K562 (cell line): Measurements from ENCODE around the gene AMDHD1. TPM values are rescaled to one million over a fixed set of nuclear protein-coding genes. Genes with fewer than 3 reads are reported as not detected.

Source experiments
- ATAC-seq: fragments of 200-7000 bp; cut with Tn5 transposase; 3 replicates; pipeline ENCODE4 v1.9.1; 2020; ENCODE audit warnings: moderate library complexity
- BruUV-seq: library from RNA; stranded (reverse); fragments of 400-500 nt; replicated peaks from 2 replicates; lab custom pipeline; 2021; lab: Mats Ljungman, UMichigan
- CTCF ChIA-PET: fragments of 300-600 bp; formaldehyde crosslinking; extraction: SDS; loops from one replicate; lab custom pipeline; 2021; ENCODE audit warnings: low intra/inter-chr PET ratio; lab: Yijun Ruan, JAX
- POLR2A ChIA-PET: fragments of 300-600, 350-650 bp; sonication (Branson Sonifier 250); formaldehyde crosslinking; extraction: SDS; loops from one replicate; lab custom pipeline; 2021; ENCODE audit warnings: antibody characterized with exemption, inconsistent platforms; lab: Yijun Ruan, JAX
- DNase-seq, 4 experiments: peaks; one replicate each; pipeline versions ENCODE4 v3.0.0 to v3.0.0-alpha.2; 2011 to 2018; ENCODE audit warnings: low spot score in 3 of 4, mixed read lengths in 3 of 4; ENCODE audit errors: extremely low read depth in 1 of 4
- FAIRE-seq: peaks from 2 replicates; lab custom pipeline; 2011; peaks lifted over from hg19 to GRCh38; lab: Jason Lieb, UNC
- H2AFZ ChIP-seq: 2 replicates; pipeline ENCODE4 v1.6.0; 2011; ENCODE audit warnings: low read depth, low read length, control low read depth, inconsistent platforms
- H3K27ac ChIP-seq: fragments of 200-600 bp; 3 replicates; pipeline ENCODE4 v1.8.0; 2011; ENCODE audit warnings: low read depth, mild to moderate bottlenecking, control low read depth, inconsistent platforms, low read length, moderate library complexity, mixed read lengths; ENCODE audit errors: extremely low read depth
- H3K27me3 ChIP-seq, 2 experiments: fragments of 300-600 bp in 1 of 2; 2 replicates in 1 of 2; 3 replicates in 1 of 2; pipeline versions ENCODE4 v1.6.0 to v1.8.0; 2011; ENCODE audit warnings: inconsistent platforms in 2 of 2, low read length in 2 of 2, mild to moderate bottlenecking in 1 of 2, mixed read lengths in 1 of 2, moderate library complexity in 1 of 2; ENCODE audit not compliant: control insufficient read depth in 2 of 2, insufficient read depth in 2 of 2
- H3K36me3 ChIP-seq: fragments of 300-600 bp; 3 replicates; pipeline ENCODE4 v1.8.0; 2011; ENCODE audit warnings: mild to moderate bottlenecking, low read length, inconsistent platforms; ENCODE audit not compliant: control insufficient read depth, insufficient read depth
- H3K4me1 ChIP-seq, 2 experiments: fragments of 200-600 bp in 1 of 2; replicated peaks in 1 of 2; 2 replicates in 1 of 2; 3 replicates in 1 of 2; pipeline versions ENCODE4 v1.5.1 to v1.8.0; 2011; ENCODE audit warnings: inconsistent platforms in 2 of 2, low read length in 2 of 2, mild to moderate bottlenecking in 1 of 2, mixed read lengths in 1 of 2, moderate library complexity in 1 of 2; ENCODE audit not compliant: control insufficient read depth in 2 of 2, insufficient read depth in 2 of 2
- H3K4me2 ChIP-seq: 2 replicates; pipeline ENCODE4 v1.6.1; 2011; ENCODE audit warnings: low read length, control low read depth, inconsistent platforms, mixed read lengths; ENCODE audit not compliant: insufficient read depth
- H3K4me3 ChIP-seq: fragments of 200-600 bp; sonication (generic), shearing (Covaris generic); 2 replicates; pipeline ENCODE4 v1.5.1; 2016; ENCODE audit warnings: control low read depth, inconsistent platforms
- H3K79me2 ChIP-seq: fragments of 200-600 bp; 3 replicates; pipeline ENCODE4 v1.8.0; 2011; ENCODE audit warnings: low read length, inconsistent platforms; ENCODE audit not compliant: control insufficient read depth, insufficient read depth
- H3K9ac ChIP-seq, 2 experiments: 2 replicates each; pipeline versions ENCODE4 v1.6.0 to v1.6.1; 2011; ENCODE audit warnings: low read depth in 2 of 2, low read length in 2 of 2, control low read depth in 1 of 2, inconsistent platforms in 1 of 2, mild to moderate bottlenecking in 1 of 2, mixed read lengths in 1 of 2; ENCODE audit not compliant: insufficient read depth in 1 of 2
- H3K9me1 ChIP-seq: one replicate; pipeline ENCODE4 v1.6.0; 2011; ENCODE audit warnings: inconsistent platforms, mild to moderate bottlenecking, low read length, moderate library complexity; ENCODE audit not compliant: control insufficient read depth, insufficient read depth
- H3K9me3 ChIP-seq: replicated peaks from 2 replicates; pipeline ENCODE4 v1.5.1; 2011; ENCODE audit warnings: low read depth, low read length, inconsistent platforms; ENCODE audit not compliant: control insufficient read depth, insufficient read depth
- H4K20me1 ChIP-seq: replicated peaks from 2 replicates; pipeline ENCODE4 v1.6.1; 2011; ENCODE audit warnings: low read length, inconsistent platforms, mixed read lengths; ENCODE audit not compliant: control insufficient read depth, insufficient read depth
- ERF ChIP-seq: fragments of 450-650 bp; formaldehyde crosslinking; IDR thresholded peaks from 2 replicates; pipeline ENCODE4 v1.4.0; 2020; ENCODE audit warnings: mild to moderate bottlenecking, mixed read lengths
- NFXL1 ChIP-seq: fragments of 450-650 bp; formaldehyde crosslinking; IDR thresholded peaks from 2 replicates; pipeline ENCODE4 v1.4.0; 2021; ENCODE audit warnings: mild to moderate bottlenecking
- SRSF7 ChIP-seq: fragments of 200-400 bp; formaldehyde crosslinking; optimal IDR thresholded peaks from 2 replicates; pipeline ENCODE3; 2017; ENCODE audit warnings: mild to moderate bottlenecking, low read depth, low read length
- ZNF408 ChIP-seq: fragments of 250-450 bp; sonication (Bioruptor Pico); IDR thresholded peaks from 2 replicates; pipeline ENCODE4 v1.4.0; 2020; ENCODE audit warnings: low read depth, mild to moderate bottlenecking, moderate library complexity
- ZNF695 ChIP-seq: fragments of 450-650 bp; formaldehyde crosslinking; IDR thresholded peaks from 2 replicates; pipeline ENCODE4 v1.4.0; 2020; ENCODE audit warnings: mild to moderate bottlenecking, moderate library complexity
- WGBS: fragments of 100-300 bp; shearing (Covaris generic); methylation state at CpG from one replicate; pipeline ENCODE4 v1.1.6; 2016; ENCODE audit warnings: low coverage, mixed read lengths; ENCODE audit not compliant: insufficient coverage; ENCODE audit errors: missing lambda C conversion rate; 5-methylcytosine and 5-hydroxymethylcytosine counted together
- in situ Hi-C: fragments of 300-500 bp; cut with MboI; formaldehyde crosslinking; loops from 4 replicates; pipeline ENCODE4 v1.15.0; 2018; ENCODE audit warnings: inconsistent platforms, mixed read lengths
- intact Hi-C: fragments of 100-400 bp; cut with micrococcal nuclease; formaldehyde crosslinking; loops from 2 replicates; pipeline ENCODE4 v1.14.2; 2022
- polyA plus RNA-seq, 8 experiments: library from polyadenylated mRNA; depleted of rRNA in 4 of 8; stranded (reverse) in 5 of 8; unstranded in 3 of 8; fragments of >200 nt; fragmentation: Nextera tagmentation in 2 of 8; fragmentation: Illumina TruSeq in 1 of 8; extraction: Ambion mirVana in 2 of 8; extraction: Trizol in 1 of 8; gene quantifications; 2 replicates each; pipeline versions ENCODE4 v1.2.1 to v1.2.3, GENCODE V29; 2011 to 2014; ENCODE audit warnings: inconsistent platforms in 1 of 8, missing spikeins in 1 of 8
- total RNA-seq, 7 experiments: library from RNA; depleted of rRNA in 6 of 7; stranded (reverse); fragments of >200 nt in 6 of 7; fragmentation: Illumina TruSeq in 2 of 7; extraction: Trizol in 2 of 7; gene quantifications; 2 replicates each; pipeline versions ENCODE4 v1.2.1 to v1.2.3, GENCODE V29; 2011 to 2021; ENCODE audit warnings: low replicate concordance in 1 of 7

The AMDHD1 gene
- total and polyA plus RNA-seq, 9 of the 15 experiments (the other 6 are each of a cell fraction or from before 2014, with no cell fraction given), result not detected

DNA sequence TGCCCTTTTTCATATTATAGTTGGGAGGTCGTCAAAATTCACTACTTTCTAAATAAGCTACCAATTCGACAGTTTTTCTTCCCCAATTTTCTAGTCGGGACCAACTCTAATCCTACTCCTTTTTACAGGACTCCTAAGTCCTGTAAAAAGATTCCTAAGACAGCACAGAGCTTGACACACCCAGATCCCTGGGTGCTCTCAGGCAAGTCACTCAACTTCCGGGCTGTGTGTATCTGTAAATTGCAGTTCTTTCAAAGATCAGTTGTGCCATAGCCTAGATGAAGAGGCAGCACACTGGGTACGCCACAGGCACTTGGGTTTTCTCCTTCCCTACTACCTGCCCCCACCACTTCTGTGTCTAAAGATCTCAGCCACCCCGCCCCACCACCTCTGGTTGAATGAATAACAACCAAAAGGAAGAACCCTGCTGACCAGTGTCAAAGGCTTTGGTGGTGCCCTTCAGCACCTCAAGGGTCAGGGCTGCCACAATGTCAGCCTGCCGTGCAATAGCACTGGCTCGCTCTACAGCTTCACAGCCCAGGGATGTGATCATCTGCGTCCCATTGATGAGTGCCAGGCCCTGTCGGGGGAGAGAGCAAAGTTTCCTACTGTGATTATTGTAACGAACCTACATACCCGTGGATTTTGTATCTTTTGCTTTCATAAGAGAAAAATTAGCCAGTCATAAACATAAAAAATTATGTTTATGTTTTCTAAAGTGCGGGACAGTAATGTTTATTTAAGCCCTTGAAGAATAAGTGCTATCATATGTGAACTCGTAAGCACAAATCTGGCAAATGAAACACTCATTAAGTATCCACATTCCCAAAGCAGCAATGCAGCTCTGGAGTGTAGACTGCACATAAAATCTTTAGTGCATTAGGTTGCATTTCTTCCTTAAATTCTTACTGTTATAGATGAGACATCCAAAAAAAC lies 43.8 kb downstream of the AMDHD1 start:
- 4% methylated on average over 14 of the region's 14 CpGs for WGBS
- no peaks in the 10 kb centered on the region for H3K9me1 ChIP-seq
- H4K20me1 ChIP-seq, result no peaks in the 10 kb centered on the region; the same call in 1 of the 2 replicates
- no peak overlapping the region for H3K4me3 ChIP-seq
- POLR2A ChIA-PET, result no interaction called here
- no peak for TF ChIP-seq SRSF7
- no peak for TF ChIP-seq ERF (CRISPR knock-in tag)
- TF ChIP-seq ZNF408 (CRISPR knock-in tag), result no peak
- TF ChIP-seq ZNF695 (CRISPR knock-in tag), result no peak
- TF ChIP-seq NFXL1, result no peak
- no peaks in the 10 kb centered on the region for H3K4me1 ChIP-seq
- no peak overlapping the region for H3K4me2 ChIP-seq
- H3K27me3 ChIP-seq, result peaks cover 14 to 32% of the 10 kb centered on the region in 2 experiments; a peak in 4 of 5 replicates
- no peaks in the 10 kb centered on the region for H3K36me3 ChIP-seq
- DNase-seq (no peak), FAIRE-seq (no peak), ATAC-seq (no peak)
- no peak overlapping the region for H3K9ac ChIP-seq
- H3K79me2 ChIP-seq, result no peaks in the 10 kb centered on the region
- intact Hi-C loops, result no loop called here
- CTCF ChIA-PET, result no interaction called here
- H3K9me3 ChIP-seq, result no peaks in the 10 kb centered on the region
- BruUV-seq, result no TSS peak
- no peak overlapping the region for H3K27ac ChIP-seq
- in situ Hi-C loops, result no loop called here
- no peak overlapping the region for H2AFZ ChIP-seq
